ENCODE measurements around the gene EIF5A2.

EIF5A2 gene

DNA sequence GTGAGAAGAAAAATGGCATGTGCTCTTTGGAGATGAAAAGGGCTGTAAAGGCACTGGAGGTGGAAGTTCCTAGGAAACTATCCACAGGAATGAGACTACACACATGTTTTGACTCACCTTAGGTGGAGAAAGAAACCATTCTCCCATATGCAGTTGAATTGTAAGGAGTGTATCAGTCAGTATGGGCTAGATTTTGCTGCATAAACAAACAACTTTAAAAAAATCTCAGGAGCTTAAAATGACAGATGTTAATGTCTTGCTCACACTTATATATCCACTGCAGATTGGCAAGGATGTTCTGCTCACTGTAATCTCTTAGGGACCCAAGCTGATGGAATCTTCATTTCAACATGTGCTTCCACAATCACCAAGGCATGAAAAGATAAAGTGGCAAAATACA lies 64.1 kb downstream of the EIF5A2 start:
- no peak for DNase-seq

DNA sequence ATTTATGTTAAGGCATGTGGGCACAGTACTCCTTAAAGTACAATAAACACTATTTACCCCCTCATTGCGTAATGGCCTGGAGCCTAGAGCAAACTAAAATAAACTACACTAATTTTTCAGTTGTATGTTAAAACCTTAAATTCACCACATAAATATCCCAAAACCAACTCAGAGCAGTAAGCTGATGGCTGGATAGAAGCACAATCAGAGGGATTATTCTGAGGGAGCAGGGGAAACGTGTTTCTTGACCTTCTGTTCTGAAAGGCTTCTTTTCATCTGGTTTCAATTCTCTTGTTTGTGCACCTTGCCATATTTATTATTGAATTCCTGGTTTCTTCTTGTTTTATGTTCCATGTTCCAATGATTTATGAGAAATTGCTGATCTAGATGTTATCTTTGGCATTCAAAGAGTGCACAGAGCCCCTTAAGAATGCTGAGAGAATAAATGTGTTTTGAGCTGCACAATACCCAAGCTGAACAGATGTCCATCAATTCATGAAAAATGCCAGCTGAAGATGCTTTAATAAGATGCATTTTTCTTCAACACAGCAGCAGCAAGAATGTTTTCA lies 68.1 kb downstream of the EIF5A2 start:
- no peak for DNase-seq

DNA sequence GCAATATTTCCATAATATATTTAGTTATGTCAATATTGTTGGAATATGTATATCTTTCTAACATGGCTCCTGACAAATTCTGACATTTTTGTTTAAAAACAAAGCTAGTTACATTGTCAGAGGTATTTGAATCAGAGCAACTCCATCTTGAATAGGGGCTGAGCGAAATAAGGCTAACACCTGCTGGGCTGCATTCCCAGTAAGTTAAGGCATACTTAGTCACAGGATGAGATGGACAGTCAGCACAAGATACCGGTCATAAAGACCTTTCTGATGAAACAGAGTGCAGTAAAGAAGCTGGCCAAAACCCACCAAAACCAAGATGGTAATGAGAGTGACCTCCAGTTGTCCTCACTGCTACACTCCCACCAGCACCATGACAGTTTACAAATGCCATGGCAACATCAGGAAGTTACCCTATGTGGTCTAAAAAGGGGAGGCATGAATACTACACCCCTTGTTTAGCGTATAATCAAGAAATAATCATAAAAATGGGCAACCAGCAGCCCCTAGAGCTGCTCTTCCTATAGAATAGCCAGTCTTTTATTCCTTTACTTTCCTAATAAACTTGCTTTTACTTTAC lies 68.8 kb downstream of the EIF5A2 start:
- DNase-seq = no peak

Measured in NCI-H510A treated with DMSO at 0.1 percent for 48 hours (cell line).